MM.1S (cell line): Measurements from ENCODE around the gene CHD6.

Source experiments
- CTCF ChIP-seq: fragments of 300-600 bp; sonication (generic); IDR thresholded peaks from 2 replicates; pipeline ENCODE4 v1.5.1; 2016; ENCODE audit warnings: antibody characterized with exemption, low read length, mixed read lengths
- EZH2 ChIP-seq: fragments of 300-600 bp; sonication (generic); optimal IDR thresholded peaks from 2 replicates; pipeline ENCODE3; 2017; ENCODE audit warnings: low read depth, mild to moderate bottlenecking, antibody characterized with exemption, low read length, mixed read lengths
- EZH2phosphoT487 ChIP-seq: fragments of 300-600 bp; sonication (generic); IDR thresholded peaks from 2 replicates; pipeline ENCODE4 v1.6.1; 2018; ENCODE audit warnings: antibody characterized with exemption, low read length

GRCh38 chr20:41638456-41638855 lies 20.3 kb upstream of the CHD6 start:
- no peak for TF ChIP-seq CTCF
- TF ChIP-seq EZH2: no peak
- no peak for TF ChIP-seq EZH2phosphoT487
